ENCODE measurements around the gene ARHGEF16.

Gene ARHGEF16

DNA sequence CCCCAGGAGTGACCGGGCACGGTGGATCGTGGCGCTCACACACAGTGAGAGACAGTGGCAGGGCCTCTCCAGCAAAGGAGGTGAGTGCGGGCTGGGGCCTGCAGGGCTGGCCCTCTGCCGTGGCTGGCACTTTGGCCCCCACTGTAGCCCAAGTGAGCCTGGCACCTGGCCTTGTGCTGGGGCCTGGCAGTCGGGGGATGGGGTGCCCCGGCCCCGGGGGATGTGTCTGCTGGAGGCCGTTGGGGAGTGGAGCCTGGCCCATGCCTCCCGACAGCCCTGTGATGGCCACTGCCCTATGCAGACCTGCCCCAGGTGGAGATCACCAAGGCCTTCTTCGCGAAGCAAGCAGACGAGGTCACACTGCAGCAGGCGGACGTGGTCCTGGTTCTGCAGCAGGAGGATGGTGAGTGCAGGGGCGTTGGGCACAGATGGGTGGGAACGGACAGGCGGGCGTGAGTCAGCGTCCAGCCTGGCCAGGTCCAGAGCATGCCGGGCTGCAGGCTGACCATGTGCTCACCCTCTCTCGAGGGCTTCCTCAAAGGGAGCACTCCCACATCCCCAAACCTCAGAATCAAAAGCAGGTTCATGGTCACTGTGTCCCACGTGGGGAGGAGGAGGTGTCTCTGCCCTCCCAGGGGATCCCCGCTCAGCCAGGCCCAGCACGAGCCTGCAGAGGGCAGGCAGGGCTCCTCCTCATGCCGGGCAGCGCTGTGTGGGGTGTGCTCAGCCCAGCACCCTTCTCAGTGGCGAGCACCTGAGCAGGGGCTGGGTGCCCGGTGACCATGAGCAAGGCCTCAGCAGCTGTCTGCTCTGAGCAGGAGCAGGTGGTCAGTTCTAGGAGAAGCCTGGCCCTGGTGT is 25.3 kb downstream of the ARHGEF16 start:
- TF ChIP-seq, protein P1, sequence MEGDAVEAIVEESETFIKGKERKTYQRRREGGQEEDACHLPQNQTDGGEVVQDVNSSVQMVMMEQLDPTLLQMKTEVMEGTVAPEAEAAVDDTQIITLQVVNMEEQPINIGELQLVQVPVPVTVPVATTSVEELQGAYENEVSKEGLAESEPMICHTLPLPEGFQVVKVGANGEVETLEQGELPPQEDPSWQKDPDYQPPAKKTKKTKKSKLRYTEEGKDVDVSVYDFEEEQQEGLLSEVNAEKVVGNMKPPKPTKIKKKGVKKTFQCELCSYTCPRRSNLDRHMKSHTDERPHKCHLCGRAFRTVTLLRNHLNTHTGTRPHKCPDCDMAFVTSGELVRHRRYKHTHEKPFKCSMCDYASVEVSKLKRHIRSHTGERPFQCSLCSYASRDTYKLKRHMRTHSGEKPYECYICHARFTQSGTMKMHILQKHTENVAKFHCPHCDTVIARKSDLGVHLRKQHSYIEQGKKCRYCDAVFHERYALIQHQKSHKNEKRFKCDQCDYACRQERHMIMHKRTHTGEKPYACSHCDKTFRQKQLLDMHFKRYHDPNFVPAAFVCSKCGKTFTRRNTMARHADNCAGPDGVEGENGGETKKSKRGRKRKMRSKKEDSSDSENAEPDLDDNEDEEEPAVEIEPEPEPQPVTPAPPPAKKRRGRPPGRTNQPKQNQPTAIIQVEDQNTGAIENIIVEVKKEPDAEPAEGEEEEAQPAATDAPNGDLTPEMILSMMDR (conservative IDR thresholded peaks at IDR 0.05; ENCODE audit: low read depth, low read length), result no peak
- no peak overlapping the region for H3K27ac ChIP-seq
- no peaks in the 10 kb centered on the region for H3K4me1 ChIP-seq (ENCODE audit: low read depth, poor library complexity, severe bottlenecking)
- no peak overlapping the region for H3K9ac ChIP-seq
- no peak overlapping the region for H2AFZ ChIP-seq (ENCODE audit: low read depth)
- no peak overlapping the region for H3K4me3 ChIP-seq (IDR thresholded peaks at IDR 0.05; ENCODE audit: insufficient read depth, low read depth, low read length)
- H4K20me1 ChIP-seq (ENCODE audit: insufficient read depth), result no peaks in the 10 kb centered on the region
- H3K79me2 ChIP-seq (ENCODE audit: insufficient read depth, low read depth), result no peaks in the 10 kb centered on the region
- H3K27me3 ChIP-seq (ENCODE audit: insufficient read depth, low read depth), result peaks cover 54% of the 10 kb centered on the region; the same call in 1 of the 2 replicates
- H3K4me2 ChIP-seq, result no peak overlapping the region
- H3K36me3 ChIP-seq (ENCODE audit: insufficient read depth), result no peaks in the 10 kb centered on the region

DNA sequence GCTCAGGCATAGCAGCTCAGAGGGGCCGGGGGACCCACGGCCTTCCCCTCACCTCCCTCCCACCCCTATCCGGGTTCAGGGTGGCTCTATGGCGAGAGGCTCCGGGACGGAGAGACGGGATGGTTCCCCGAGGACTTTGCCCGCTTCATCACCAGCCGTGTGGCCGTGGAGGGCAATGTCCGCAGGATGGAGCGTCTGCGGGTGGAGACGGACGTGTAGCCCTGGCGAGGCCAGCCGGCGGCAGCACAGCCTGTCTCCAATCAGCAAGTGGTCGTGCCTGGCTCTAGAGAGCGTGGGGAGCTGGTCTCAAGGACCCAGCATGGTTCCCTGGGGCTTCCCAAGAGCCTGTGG is 25.9 kb downstream of the ARHGEF16 start:
- no peaks in the 10 kb centered on the region for H3K4me1 ChIP-seq (ENCODE audit: low read depth, poor library complexity, severe bottlenecking)
- H3K4me2 ChIP-seq, result no peak overlapping the region
- no peak overlapping the region for H3K9ac ChIP-seq
- TF ChIP-seq, protein P1 (conservative IDR thresholded peaks at IDR 0.05; ENCODE audit: low read depth, low read length), result no peak
- H3K4me3 ChIP-seq (IDR thresholded peaks at IDR 0.05; ENCODE audit: insufficient read depth, low read depth, low read length), result no peak overlapping the region
- H4K20me1 ChIP-seq (ENCODE audit: insufficient read depth), result no peaks in the 10 kb centered on the region
- H3K27ac ChIP-seq, result no peak overlapping the region
- no peaks in the 10 kb centered on the region for H3K79me2 ChIP-seq (ENCODE audit: insufficient read depth, low read depth)
- no peaks in the 10 kb centered on the region for H3K36me3 ChIP-seq (ENCODE audit: insufficient read depth)
- no peak overlapping the region for H2AFZ ChIP-seq (ENCODE audit: low read depth)
- H3K27me3 ChIP-seq (ENCODE audit: insufficient read depth, low read depth), result peaks cover 60% of the 10 kb centered on the region

DNA sequence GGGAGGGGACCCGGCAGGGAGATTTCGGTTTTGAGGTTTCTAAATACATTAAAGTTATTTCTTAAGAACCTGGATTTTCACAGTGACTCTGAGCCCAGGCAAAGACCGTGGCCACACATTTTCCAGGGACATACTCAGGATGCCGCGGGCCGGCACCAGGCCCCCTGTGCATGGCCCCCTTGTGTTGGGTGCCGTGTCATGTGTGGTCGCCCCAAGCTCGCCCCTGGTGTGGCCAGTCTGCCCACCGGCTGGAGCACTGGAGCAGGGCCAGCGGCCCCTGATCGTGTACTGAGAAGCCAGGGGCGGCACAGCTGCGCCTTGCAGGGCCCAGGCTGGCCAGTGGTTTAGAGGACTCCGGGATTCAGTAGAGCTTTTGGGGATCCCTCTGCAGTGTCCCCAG is 26.6 kb downstream of the ARHGEF16 start:
- no peak overlapping the region for H3K9ac ChIP-seq
- H2AFZ ChIP-seq (ENCODE audit: low read depth), result no peak overlapping the region
- H3K4me2 ChIP-seq, result no peak overlapping the region
- no peaks in the 10 kb centered on the region for H3K4me1 ChIP-seq (ENCODE audit: low read depth, poor library complexity, severe bottlenecking)
- H3K27ac ChIP-seq, result no peak overlapping the region
- H3K79me2 ChIP-seq (ENCODE audit: insufficient read depth, low read depth), result no peaks in the 10 kb centered on the region
- TF ChIP-seq, protein P1 (conservative IDR thresholded peaks at IDR 0.05; ENCODE audit: low read depth, low read length), result no peak
- H3K4me3 ChIP-seq (IDR thresholded peaks at IDR 0.05; ENCODE audit: insufficient read depth, low read depth, low read length), result no peak overlapping the region
- no peaks in the 10 kb centered on the region for H3K36me3 ChIP-seq (ENCODE audit: insufficient read depth)
- no peaks in the 10 kb centered on the region for H4K20me1 ChIP-seq (ENCODE audit: insufficient read depth)
- peaks cover 67% of the 10 kb centered on the region for H3K27me3 ChIP-seq (ENCODE audit: insufficient read depth, low read depth)

DNA sequence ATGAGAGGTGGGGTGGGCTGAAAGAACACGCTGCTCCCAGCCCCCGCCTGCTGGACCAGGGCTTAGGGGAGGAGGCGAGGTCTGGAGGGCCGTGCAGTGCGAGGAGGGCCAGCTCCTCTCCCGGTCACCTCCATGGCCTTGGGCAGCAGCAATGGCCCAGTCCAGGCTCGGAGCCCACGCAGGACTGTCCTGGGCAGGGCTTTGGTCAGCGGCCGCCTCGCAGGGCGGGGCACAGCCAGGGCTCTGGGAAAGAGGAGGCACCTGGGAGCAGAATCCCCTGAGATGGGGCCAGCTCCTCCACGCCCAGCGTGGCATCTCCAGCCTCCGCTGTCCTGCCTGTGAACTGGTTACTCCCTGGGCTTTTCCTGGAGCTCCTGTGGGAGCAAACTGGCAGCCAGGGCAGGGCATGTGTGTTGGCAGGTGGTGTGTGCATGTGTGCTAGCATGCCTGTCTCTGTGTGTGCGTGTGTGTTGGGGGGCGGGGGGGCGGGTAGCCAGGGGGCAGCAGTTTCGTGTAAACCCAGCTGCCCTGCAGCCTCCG is 27.4 kb downstream of the ARHGEF16 start:
- H3K4me2 ChIP-seq, result no peak overlapping the region
- H3K27me3 ChIP-seq (ENCODE audit: insufficient read depth, low read depth), result peaks cover 75% of the 10 kb centered on the region
- H4K20me1 ChIP-seq (ENCODE audit: insufficient read depth), result no peaks in the 10 kb centered on the region
- no peaks in the 10 kb centered on the region for H3K4me1 ChIP-seq (ENCODE audit: low read depth, poor library complexity, severe bottlenecking)
- no peaks in the 10 kb centered on the region for H3K36me3 ChIP-seq (ENCODE audit: insufficient read depth)
- H3K79me2 ChIP-seq (ENCODE audit: insufficient read depth, low read depth), result no peaks in the 10 kb centered on the region
- H3K9ac ChIP-seq, result no peak overlapping the region
- H3K27ac ChIP-seq, result no peak overlapping the region
- no peak overlapping the region for H2AFZ ChIP-seq (ENCODE audit: low read depth)
- TF ChIP-seq, protein P1 (conservative IDR thresholded peaks at IDR 0.05; ENCODE audit: low read depth, low read length), result no peak
- no peak overlapping the region for H3K4me3 ChIP-seq (IDR thresholded peaks at IDR 0.05; ENCODE audit: insufficient read depth, low read depth, low read length)
